GM21360 (cell line): ENCODE measurements around the gene PKD1L1.

Experiments
- ATAC-seq: cut with Tn5 transposase; IDR thresholded peaks from one replicate; pipeline ENCODE4 v1.9.1; 2021; ENCODE audit warnings: mild to moderate bottlenecking, moderate library complexity; ENCODE audit not compliant: unreplicated experiment

PKD1L1 gene

DNA sequence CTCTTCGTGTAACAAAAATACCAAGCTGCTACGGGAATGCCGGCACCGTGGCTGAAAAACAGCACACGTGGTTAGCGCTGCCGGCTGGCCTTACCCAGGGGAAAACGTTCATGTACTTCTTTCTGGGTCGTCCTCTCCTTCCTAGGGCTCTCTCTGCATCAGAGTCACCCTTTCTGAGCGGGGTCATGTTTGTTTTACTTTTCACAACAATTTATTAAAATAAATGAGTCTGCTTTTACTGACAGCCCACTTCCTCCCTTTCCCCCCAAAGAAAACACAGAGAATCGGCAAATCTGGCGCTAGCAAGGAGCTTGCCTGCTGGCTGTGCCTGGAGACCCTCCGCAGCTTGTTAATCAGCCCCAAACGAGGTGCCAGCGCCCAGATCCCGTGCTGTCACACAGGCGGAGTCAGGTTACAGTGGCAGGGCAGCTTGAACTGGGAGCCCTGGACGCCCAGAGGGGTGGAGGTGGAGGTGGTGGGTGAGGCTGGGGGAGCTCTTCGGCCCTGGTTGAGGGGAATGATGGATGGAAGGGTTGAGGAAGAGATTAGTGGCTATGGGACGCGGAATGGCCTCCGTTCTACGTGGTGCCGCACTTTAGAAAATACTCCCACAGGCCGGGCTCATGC lies 204.2 kb downstream of the PKD1L1 start:
- ATAC-seq, result no peak

- no peak for ATAC-seq
Measured at GRCh38 chr7:47741984-47742383, 206.3 kb downstream of the PKD1L1 start.

DNA sequence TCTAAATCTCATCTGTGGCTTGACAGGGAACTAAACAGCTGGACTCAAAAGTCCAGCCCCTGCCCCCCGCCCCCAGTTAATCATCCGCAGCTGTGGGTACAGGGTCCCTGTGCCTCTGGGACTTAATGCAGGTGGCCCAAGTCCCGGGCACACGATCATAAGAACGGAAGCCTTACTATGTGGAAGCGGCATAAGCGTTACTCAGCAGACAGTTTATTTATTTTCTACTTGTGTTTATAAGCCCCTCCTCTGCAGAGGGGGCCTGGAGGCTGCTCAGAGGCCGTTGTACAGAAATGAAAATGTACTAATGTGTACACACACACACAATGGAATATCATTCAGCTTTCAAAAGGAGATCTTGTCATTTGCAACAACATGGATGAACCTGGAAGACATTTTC lies 208.4 kb downstream of the PKD1L1 start:
- no peak for ATAC-seq

DNA sequence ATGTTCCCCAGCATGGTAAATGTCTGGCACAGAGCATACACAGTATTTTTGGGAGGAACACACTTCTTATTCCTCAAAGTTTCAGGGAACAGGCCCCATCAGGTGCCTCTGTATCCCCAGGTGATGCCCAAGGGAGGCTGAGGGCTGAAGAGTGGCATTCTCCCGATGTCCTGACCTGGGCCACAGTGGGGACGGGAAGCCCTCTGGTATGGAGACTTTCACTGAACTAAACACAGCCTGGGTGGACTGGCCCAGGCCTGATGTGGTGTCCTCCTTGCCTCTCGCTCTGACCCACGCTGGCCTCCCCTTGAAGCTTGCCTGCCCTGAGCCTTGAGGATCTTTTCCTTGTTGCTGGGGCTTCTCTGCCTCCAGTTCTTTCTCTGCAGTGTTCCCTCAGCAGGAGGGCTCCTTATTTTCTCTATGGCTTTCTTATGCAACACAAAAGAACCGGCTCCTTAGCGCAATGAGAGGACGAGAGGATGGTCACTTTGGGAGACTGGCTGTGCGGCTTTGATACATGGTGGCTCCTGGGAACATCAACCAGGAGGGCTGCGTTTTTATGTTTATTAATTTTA lies 208.9 kb downstream of the PKD1L1 start:
- ATAC-seq, result no peak

DNA sequence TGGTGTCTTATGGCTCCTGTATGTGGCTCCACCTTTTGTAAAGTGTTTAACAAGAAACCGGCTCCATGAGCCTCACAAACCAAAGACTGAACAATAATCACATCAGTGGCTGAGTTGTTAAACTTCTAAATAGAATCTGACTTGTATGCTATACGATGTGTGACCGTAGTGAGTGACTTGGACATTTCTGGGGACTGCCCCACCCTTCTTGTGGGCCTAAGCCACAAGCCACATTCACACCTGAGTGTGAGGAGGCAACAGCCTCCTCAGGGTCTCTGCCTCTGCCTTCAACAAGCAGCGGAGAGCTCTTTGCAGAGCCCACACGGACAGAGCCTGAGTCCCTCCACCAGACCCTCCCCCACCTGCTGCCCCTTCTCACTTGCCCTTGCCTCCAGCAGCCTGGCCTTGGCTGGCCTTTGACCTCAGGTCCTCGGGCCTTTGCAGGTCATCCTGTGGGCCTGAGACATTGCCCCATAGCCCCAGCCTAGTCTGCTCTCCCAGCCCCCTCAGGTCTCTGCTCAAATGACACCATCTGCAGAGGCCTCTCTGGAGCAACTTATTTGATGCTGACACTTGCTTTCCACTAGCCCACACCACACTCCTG lies 209.6 kb downstream of the PKD1L1 start:
- no peak for ATAC-seq

- ATAC-seq, result no peak
Measured at GRCh38 chr7:47737601-47738000, 210.7 kb downstream of the PKD1L1 start.

GRCh38 chr7:47735431-47736345 lies 212.6 kb downstream of the PKD1L1 start:
- no peak for ATAC-seq

GRCh38 chr7:47734949-47735291 lies 213.3 kb downstream of the PKD1L1 start:
- no peak for ATAC-seq

- no peak for ATAC-seq
Measured at GRCh38 chr7:47734287-47734948, 213.8 kb downstream of the PKD1L1 start.

DNA sequence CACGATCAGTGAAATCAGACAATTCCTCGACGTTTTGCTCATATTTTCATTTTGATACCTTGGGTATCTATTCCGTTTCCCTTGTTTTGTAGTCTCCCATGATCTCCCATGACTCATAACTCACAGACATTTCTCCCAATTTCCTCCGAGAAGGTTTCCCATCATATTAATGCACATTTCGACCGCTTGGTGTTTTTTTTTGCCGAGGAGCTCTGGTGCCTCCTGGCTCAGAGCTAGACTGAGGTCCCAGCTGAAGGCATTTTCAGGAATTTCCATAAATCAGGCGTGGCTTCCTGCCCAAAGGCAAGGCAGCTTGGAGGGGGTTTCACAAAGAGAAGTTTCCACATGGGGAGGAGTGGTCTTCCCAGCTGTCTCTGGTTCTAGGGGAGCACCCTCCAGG lies 218.1 kb downstream of the PKD1L1 start:
- no peak for ATAC-seq

- no peak for ATAC-seq
Measured at GRCh38 chr7:47726047-47726726, 222.1 kb downstream of the PKD1L1 start.

DNA sequence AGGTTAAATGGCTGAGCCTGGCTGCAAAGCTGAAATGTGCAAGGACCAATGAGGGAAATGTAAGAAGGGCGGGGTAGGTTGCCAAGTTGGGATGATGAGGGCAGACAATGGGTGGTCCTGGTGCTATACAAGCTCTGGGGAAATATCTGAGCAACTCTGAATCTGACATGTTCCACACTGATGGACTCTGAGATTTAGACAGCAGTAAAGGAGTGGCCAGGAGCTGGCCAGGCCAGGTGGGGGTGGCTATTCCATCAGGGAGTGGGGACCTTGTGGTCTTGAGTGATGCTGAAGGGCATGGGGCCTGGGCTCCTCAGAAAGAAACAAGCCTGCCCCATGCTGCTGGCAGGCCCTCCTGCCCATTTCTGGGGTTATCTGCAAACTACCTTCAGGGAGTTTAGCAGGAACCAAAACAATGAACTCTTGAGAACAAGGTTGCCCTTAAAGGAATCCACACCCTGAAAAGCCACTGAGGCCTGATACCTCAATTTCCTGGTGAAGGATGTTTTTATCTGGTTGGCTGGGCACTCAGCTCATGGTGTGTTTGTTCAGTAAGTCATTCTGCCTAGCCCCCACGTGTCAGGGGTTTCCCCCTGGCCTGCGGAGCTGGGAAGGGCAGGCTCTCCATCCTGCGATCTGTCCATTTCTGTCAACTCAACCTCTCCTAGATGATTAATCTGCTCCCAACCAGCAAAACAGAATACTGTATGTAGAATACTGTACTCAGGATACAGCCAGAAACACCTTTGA lies 223.1 kb downstream of the PKD1L1 start:
- ATAC-seq, result no peak
